ENCODE results near the gene RNH1. TPM values are rescaled to one million over a fixed set of nuclear protein-coding genes. Genes with fewer than 3 reads are reported as not detected.

RNH1 gene
- total RNA-seq, 4 donors from 2014 or later: 220 to 303 (median 281) TPM

GRCh38 chr11:468493-468892, 38.5 kb downstream of the RNH1 start:
- 58 to 64% methylated on average over 6 of the region's 6 CpGs for WGBS, 2 donors
- Histone ChIP-seq H3K4me1 (peaks cover 0 to 20% (median 15%) of the 10 kb centered on the region in 4 donors), H3K4me3 (no peak overlapping the region), H3K9me3 (no peaks in the 10 kb centered on the region), H3K27me3 (no peaks in the 10 kb centered on the region), H3K36me3 (peaks cover 0 to 34% (median 0%) of the 10 kb centered on the region in 3 donors), H3K27ac (peak overlapping the region in 2 of 4 donors; percentile 22 to 89)
- no peak for DNase-seq (ENCODE audit: low spot score in 2 of 2)
- TF ChIP-seq CTCF (IDR thresholded peaks at IDR 0.05) (no peak), POLR2A (IDR thresholded peaks at IDR 0.05) (no peak), EP300 (IDR thresholded peaks at IDR 0.05) (no peak)

- DNase-seq (ENCODE audit: low spot score in 2 of 2): no peak
- TF ChIP-seq EP300 (IDR thresholded peaks at IDR 0.05): no peak
- TF ChIP-seq CTCF (IDR thresholded peaks at IDR 0.05): no peak
- no peak for TF ChIP-seq POLR2A (IDR thresholded peaks at IDR 0.05)
- Histone ChIP-seq H3K36me3 (peaks cover 0 to 30% (median 0%) of the 10 kb centered on the region in 3 donors), H3K4me3 (no peak overlapping the region), H3K27ac (peak overlapping the region in 2 of 4 donors; percentile 22 to 89), H3K9me3 (no peaks in the 10 kb centered on the region), H3K4me1 (peaks cover 0 to 20% (median 15%) of the 10 kb centered on the region in 4 donors), H3K27me3 (no peaks in the 10 kb centered on the region)
- 61 to 65% methylated on average over 12 of the region's 12 CpGs for WGBS, 2 donors
Observed at GRCh38 chr11:468036-468435, 39.0 kb downstream of the RNH1 start.

- DNase-seq (ENCODE audit: low spot score in 2 of 2): no peak
- H3K27me3 ChIP-seq: no peaks in the 10 kb centered on the region
- no peak overlapping the region for H3K27ac ChIP-seq
- H3K36me3 ChIP-seq: peaks cover 0 to 48% (median 0%) of the 10 kb centered on the region in 3 donors
- WGBS, 2 donors: 79 to 81% methylated on average over 9 of the region's 9 CpGs
- peaks cover 0 to 17% (median 14%) of the 10 kb centered on the region in 4 donors for H3K4me1 ChIP-seq
- no peak for TF ChIP-seq EP300 (IDR thresholded peaks at IDR 0.05)
- no peak for TF ChIP-seq CTCF (IDR thresholded peaks at IDR 0.05)
- no peak for TF ChIP-seq POLR2A (IDR thresholded peaks at IDR 0.05)
- H3K9me3 ChIP-seq: no peaks in the 10 kb centered on the region
- no peak overlapping the region for H3K4me3 ChIP-seq
Observed at GRCh38 chr11:465896-466530, 41.0 kb downstream of the RNH1 start.

- Histone ChIP-seq H3K27me3 (no peaks in the 10 kb centered on the region), H3K27ac (no peak overlapping the region), H3K4me3 (no peak overlapping the region), H3K4me1 (peaks cover 0 to under 1% (median 0%) of the 10 kb centered on the region in 4 donors), H3K36me3 (peaks cover 0 to 65% (median 0%) of the 10 kb centered on the region in 3 donors), H3K9me3 (no peaks in the 10 kb centered on the region)
- WGBS, 2 donors: 92 to 94% methylated on average over 22 to 24 of the region's 24 CpGs
- DNase-seq (ENCODE audit: low spot score in 2 of 2): no peak
- TF ChIP-seq POLR2A (IDR thresholded peaks at IDR 0.05) (no peak), EP300 (IDR thresholded peaks at IDR 0.05) (no peak)
Observed at GRCh38 chr11:464316-464715, 42.7 kb downstream of the RNH1 start.

- no peak overlapping the region for H3K27ac ChIP-seq
Observed at GRCh38 chr11:462107-462890, 44.7 kb downstream of the RNH1 start.

More at GRCh38 chr11:462107-462890, 44.7 kb downstream of the RNH1 start:
- no peak for DNase-seq (ENCODE audit: low spot score in 2 of 2)
- Histone ChIP-seq H3K27me3 (no peaks in the 10 kb centered on the region), H3K4me3 (no peak overlapping the region), H3K36me3 (peaks cover 0 to 73% (median 0%) of the 10 kb centered on the region in 3 donors), H3K9me3 (no peaks in the 10 kb centered on the region), H3K4me1 (no peaks in the 10 kb centered on the region)
- WGBS, 2 donors: 93 to 96% methylated on average over 12 to 14 of the region's 16 CpGs
- TF ChIP-seq POLR2A (IDR thresholded peaks at IDR 0.05): no peak
- no peak for TF ChIP-seq CTCF (IDR thresholded peaks at IDR 0.05)
- TF ChIP-seq EP300 (IDR thresholded peaks at IDR 0.05): no peak
